HCT116 (cell line): ENCODE measurements around the gene SMIM12.

ENCODE experiments used
- ATF3 ChIP-seq: IDR thresholded peaks from 2 replicates; pipeline ENCODE4 v1.6.1; 2012
- CEBPB ChIP-seq: IDR thresholded peaks from 2 replicates; pipeline ENCODE4 v1.6.1; 2012; ENCODE audit warnings: low read depth
- CTCF ChIP-seq, 3 experiments: fragments of 200-600 bp in 1 of 3; sonication (generic) in 1 of 3; IDR thresholded peaks in 2 of 3; conservative IDR thresholded peaks in 1 of 3; 2 replicates each; pipeline ENCODE4 v1.5.1; 2012 to 2017; ENCODE audit warnings: low read depth in 2 of 3, low read length in 2 of 3, antibody characterized with exemption in 1 of 3, borderline replicate concordance in 1 of 3, control low read depth in 1 of 3, mild to moderate bottlenecking in 1 of 3, mixed read lengths in 1 of 3, mixed run types in 1 of 3, moderate library complexity in 1 of 3; ENCODE audit not compliant: insufficient read depth in 1 of 3
- EZH2 ChIP-seq: fragments of 200-600 bp; sonication (generic); IDR thresholded peaks from 2 replicates; pipeline ENCODE4 v1.6.1; 2017; ENCODE audit warnings: antibody characterized with exemption, mixed run types
- EZH2phosphoT487 ChIP-seq: fragments of 200-600 bp; IDR thresholded peaks from 2 replicates; pipeline ENCODE4 v1.6.1; 2018; ENCODE audit warnings: antibody characterized with exemption, borderline replicate concordance
- JUND ChIP-seq: IDR thresholded peaks from 2 replicates; pipeline ENCODE4 v1.6.1; 2012
- MAX ChIP-seq: IDR thresholded peaks from 2 replicates; pipeline ENCODE4 v1.6.1; 2012
- POLR2A ChIP-seq: IDR thresholded peaks from 2 replicates; pipeline ENCODE4 v1.7.0; 2011; ENCODE audit warnings: borderline replicate concordance; ENCODE audit not compliant: insufficient read depth, insufficient read length; ENCODE audit errors: extremely low read depth
- POLR2AphosphoS5 ChIP-seq: IDR thresholded peaks from 2 replicates; pipeline ENCODE4 v1.6.1; 2011; ENCODE audit warnings: mild to moderate bottlenecking, low read depth, low read length, moderate library complexity
- RAD21 ChIP-seq: IDR thresholded peaks from 2 replicates; pipeline ENCODE4 v1.6.1; 2012; ENCODE audit warnings: low read depth, mild to moderate bottlenecking
- SIN3A ChIP-seq: IDR thresholded peaks from 2 replicates; pipeline ENCODE4 v1.6.1; 2012; ENCODE audit warnings: low read depth
- SP1 ChIP-seq: IDR thresholded peaks from 2 replicates; pipeline ENCODE4 v1.6.1; 2012; ENCODE audit warnings: low read depth
- ZNF274 ChIP-seq: fragments of 200-500 bp; sonication (Bioruptor generic); IDR thresholded peaks from 2 replicates; pipeline ENCODE4 v1.6.1; 2014; ENCODE audit warnings: mild to moderate bottlenecking, low read depth, low read length, inconsistent platforms

- TF ChIP-seq MAX: no peak
- TF ChIP-seq SIN3A: no peak
- TF ChIP-seq JUND: no peak
- no peak for TF ChIP-seq CTCF (IDR thresholded peaks at IDR 0.05 in 2 of 3, conservative IDR thresholded peaks at IDR 0.05 in 1 of 3; ENCODE audit: borderline replicate concordance in 1 of 3, insufficient read depth in 1 of 3, low read depth in 2 of 3, low read length in 2 of 3)
- TF ChIP-seq POLR2AphosphoS5: no peak
- no peak for TF ChIP-seq ATF3
- no peak for TF ChIP-seq ZNF274
- TF ChIP-seq POLR2A: no peak
- TF ChIP-seq SP1: no peak
- TF ChIP-seq EZH2phosphoT487: no peak
- TF ChIP-seq EZH2: no peak
- TF ChIP-seq RAD21: no peak
- no peak for TF ChIP-seq CEBPB
These were observed 27.8 kb downstream of the SMIM12 start for GRCh38 chr1:34831721-34832246.
